Thoracic aorta (tissue), 2 donors: ENCODE measurements around the gene ENAH. TPM values are rescaled to one million over a fixed set of nuclear protein-coding genes. Genes with fewer than 3 reads are reported as not detected.

Experiments used
- ATAC-seq: fragments of 150-250 bp; one replicate; pipeline ENCODE4 v1.8.0; 2017; ENCODE audit warnings: low read depth; ENCODE audit not compliant: insufficient number of reproducible peaks, low FRiP score
- DNase-seq: peaks from one replicate; pipeline ENCODE4 v3.0.0-alpha.2; 2020; ENCODE audit warnings: low spot score
- H3K27ac ChIP-seq, 2 donors: fragments of 200-600 bp; sonication (generic); 1 replicate in 1 of 2; 2 replicates in 1 of 2; pipeline ENCODE4 v1.5.1; 2016; ENCODE audit warnings: mild to moderate bottlenecking in 2 of 2, moderate library complexity in 2 of 2
- H3K27me3 ChIP-seq: fragments of 200-600 bp; sonication (generic); replicated peaks from 2 replicates; pipeline ENCODE4 v1.6.0; 2016; ENCODE audit warnings: mild to moderate bottlenecking; ENCODE audit not compliant: insufficient read depth
- H3K36me3 ChIP-seq: fragments of 200-600 bp; sonication (generic); one replicate; pipeline ENCODE4 v1.5.1; 2016
- H3K4me1 ChIP-seq, 2 donors: fragments of 200-600 bp; sonication (generic); 1 replicate in 1 of 2; 2 replicates in 1 of 2; pipeline versions ENCODE4 v1.5.1 to v1.6.0; 2016; ENCODE audit warnings: low read depth in 2 of 2, mild to moderate bottlenecking in 1 of 2; ENCODE audit not compliant: control insufficient read depth in 1 of 2
- H3K4me3 ChIP-seq: fragments of 200-600 bp; sonication (generic); 2 replicates; pipeline ENCODE4 v1.5.1; 2016; ENCODE audit warnings: mild to moderate bottlenecking
- H3K9me3 ChIP-seq: fragments of 200-600 bp; sonication (generic); 2 replicates; pipeline ENCODE4 v1.5.1; 2016
- total RNA-seq, 2 donors: library from RNA; depleted of rRNA; stranded (reverse); fragments of >200 nt; gene quantifications; one replicate each; pipeline versions ENCODE4 v1.1.0 to v1.2.3, GENCODE V29; 2016
- TF ChIP-seq, protein P1 (sequence below): fragments of 200-600 bp; sonication (generic); IDR thresholded peaks from one replicate; pipeline ENCODE4 v1.5.1; 2019; ENCODE audit warnings: antibody characterized with exemption

The ENAH gene
- total RNA-seq, 2 donors from 2014 or later: 111 to 119 TPM

DNA sequence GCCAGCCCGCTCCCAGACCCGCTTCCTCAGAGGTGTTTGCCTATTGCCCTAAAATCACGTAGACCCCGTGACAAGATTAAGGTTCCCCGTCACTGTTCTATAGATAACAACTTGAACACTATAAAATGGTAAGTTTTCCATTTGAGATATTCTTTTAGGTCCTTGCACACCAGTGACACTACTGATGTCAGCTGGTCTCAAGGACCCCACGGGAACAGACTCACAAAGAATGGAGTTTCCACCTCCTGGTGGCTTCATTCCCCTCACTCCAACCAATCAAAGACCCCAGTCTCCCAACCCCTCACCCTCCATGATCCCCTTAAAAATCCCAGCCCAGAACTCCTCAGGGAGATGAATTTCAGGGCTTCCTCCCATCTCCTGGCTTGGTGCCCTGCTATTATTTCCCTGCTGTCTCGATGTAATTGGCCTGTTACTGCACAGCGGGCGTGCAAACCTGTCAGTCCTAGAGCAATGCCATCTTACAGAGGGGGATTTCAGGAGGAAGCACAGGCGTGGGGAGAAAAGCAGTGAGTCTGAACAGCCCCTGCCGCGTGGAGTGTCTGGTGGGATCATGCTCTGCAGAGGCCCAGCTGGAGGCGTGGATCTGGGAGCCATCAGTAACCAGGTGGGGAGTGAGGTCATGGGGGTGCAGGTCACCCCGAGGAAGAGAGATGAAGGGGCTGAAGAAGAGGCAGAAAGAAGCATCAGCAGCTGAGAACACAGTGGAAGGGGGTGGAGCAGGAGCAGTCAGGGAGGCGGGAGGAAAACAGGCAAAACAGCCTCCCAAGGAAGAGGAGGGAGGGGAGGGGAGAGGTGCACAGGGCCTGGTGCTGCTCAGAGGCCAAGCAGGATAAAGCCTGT is 190.0 kb downstream of the ENAH start:
- DNase-seq (no peak), ATAC-seq (no peak)
- no peaks in the 10 kb centered on the region for H3K27me3 ChIP-seq
- peaks cover 0 to 7% of the 10 kb centered on the region in 2 donors for H3K4me1 ChIP-seq
- TF ChIP-seq, protein P1, sequence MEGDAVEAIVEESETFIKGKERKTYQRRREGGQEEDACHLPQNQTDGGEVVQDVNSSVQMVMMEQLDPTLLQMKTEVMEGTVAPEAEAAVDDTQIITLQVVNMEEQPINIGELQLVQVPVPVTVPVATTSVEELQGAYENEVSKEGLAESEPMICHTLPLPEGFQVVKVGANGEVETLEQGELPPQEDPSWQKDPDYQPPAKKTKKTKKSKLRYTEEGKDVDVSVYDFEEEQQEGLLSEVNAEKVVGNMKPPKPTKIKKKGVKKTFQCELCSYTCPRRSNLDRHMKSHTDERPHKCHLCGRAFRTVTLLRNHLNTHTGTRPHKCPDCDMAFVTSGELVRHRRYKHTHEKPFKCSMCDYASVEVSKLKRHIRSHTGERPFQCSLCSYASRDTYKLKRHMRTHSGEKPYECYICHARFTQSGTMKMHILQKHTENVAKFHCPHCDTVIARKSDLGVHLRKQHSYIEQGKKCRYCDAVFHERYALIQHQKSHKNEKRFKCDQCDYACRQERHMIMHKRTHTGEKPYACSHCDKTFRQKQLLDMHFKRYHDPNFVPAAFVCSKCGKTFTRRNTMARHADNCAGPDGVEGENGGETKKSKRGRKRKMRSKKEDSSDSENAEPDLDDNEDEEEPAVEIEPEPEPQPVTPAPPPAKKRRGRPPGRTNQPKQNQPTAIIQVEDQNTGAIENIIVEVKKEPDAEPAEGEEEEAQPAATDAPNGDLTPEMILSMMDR: no peak
- H3K36me3 ChIP-seq: no peaks in the 10 kb centered on the region
- no peak overlapping the region for H3K4me3 ChIP-seq
- H3K9me3 ChIP-seq: no peaks in the 10 kb centered on the region
- H3K27ac ChIP-seq: no peak overlapping the region

DNA sequence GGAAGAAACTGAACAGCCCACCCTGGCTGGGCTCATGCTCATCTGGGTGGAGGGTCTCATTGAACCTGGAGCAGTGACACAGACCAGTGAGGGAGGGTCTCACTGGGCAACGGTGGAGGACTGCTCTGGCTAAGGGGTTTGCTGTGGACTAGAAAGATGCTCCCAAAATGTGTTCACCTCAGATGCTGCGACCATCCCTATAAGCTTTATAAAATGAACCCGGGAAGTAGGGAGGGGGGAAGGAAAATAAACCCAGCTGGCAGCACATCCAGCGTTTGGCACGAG is 190.6 kb downstream of the ENAH start:
- no peak for ATAC-seq
- Histone ChIP-seq H3K36me3 (no peaks in the 10 kb centered on the region), H3K9me3 (no peaks in the 10 kb centered on the region), H3K4me1 (peaks cover 0 to 7% of the 10 kb centered on the region in 2 donors), H3K4me3 (no peak overlapping the region), H3K27me3 (no peaks in the 10 kb centered on the region), H3K27ac (no peak overlapping the region)
- DNase-seq: no peak
- TF ChIP-seq, protein P1: no peak

DNA sequence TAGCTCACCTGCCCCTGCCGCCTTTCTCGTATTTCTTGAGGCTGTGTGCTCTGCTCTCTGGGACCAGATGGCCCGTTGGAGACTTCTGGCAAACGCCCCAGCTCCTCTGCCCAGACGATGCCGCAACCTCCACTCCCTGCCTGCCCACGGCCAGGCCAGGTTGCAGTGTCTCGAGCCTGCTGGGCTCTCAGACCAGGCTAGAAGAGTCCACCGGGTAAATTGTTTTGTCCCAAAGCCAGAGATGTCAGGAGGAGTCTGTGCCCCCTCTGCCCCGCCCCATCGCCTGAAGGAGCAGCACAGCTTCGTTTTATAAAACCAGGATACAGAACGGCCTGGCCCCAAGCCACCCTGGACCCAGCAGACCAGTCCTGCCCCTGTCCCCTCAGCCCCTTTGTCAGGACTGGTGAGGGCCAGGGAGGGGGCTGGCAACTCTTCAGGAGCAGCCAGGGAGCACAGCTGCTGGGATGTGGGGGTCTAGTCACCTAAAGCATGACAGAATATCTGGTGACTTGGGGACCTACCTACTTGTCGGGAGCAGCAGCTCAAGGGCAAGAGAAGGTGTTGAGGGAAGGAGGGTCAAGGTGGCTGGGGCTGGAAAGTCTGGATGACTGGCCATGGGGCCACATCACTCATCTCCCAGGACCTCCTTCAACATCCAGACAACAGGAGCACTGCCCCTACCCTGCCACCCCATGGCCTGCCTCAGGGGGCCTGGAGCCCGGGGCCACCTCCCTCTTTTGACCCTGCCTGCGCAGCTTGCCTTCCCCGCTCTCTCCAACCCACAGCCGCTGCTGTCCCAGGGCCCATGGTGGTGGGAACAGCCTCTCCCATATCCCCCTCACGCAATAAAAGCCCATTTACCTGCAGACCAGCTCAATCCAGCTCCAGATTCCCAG is 191.1 kb downstream of the ENAH start:
- DNase-seq (no peak), ATAC-seq (no peak)
- H3K36me3 ChIP-seq: no peaks in the 10 kb centered on the region
- H3K4me3 ChIP-seq: no peak overlapping the region
- H3K27ac ChIP-seq: no peak overlapping the region
- peaks cover 0 to 7% of the 10 kb centered on the region in 2 donors for H3K4me1 ChIP-seq
- no peaks in the 10 kb centered on the region for H3K9me3 ChIP-seq
- H3K27me3 ChIP-seq: no peaks in the 10 kb centered on the region
- TF ChIP-seq, protein P1: no peak

DNA sequence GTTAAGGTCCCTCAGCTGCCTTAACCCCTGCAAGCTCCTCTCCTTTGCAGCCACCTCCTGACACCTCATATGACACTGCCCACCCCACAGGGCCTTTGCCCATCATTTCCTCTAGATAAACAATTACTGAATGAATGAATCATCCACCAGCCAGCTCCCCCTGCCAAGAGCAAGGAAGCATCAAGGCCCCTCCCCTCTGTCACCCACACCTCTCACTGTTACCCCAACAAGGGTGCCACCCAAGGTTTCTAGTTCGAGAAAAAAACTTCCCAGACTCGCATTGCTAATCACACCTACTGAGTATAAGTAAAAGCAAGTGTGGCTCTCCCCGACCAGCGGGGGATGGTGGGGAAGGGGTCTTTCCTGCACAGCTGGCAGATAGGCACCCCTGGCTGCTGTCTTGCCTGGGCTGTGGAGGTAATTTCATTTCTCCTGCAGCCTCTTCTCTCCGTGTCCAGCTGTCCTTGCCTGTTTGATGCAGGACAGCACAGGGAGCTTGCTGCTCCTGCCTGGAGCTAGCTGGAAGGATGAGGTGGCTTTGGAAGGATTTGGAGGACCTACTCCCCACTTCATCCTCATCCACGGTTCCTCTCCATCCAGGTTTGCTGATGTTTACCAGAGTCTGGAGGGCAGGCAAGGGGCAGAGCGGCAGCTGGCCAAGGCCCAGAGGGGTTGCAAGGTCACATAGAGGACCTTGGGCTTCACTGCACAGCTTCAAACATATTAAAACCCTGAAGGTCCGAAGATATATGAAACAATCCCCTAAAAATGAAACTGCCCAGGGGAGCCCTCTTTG is 192.0 kb downstream of the ENAH start:
- Histone ChIP-seq H3K27ac (no peak overlapping the region), H3K36me3 (no peaks in the 10 kb centered on the region), H3K4me1 (peaks cover 0 to 7% of the 10 kb centered on the region in 2 donors), H3K4me3 (no peak overlapping the region), H3K27me3 (no peaks in the 10 kb centered on the region), H3K9me3 (no peaks in the 10 kb centered on the region)
- DNase-seq (no peak), ATAC-seq (no peak)
- TF ChIP-seq, protein P1: no peak
